K562 (cell line): ENCODE data around the gene CACNA2D2. TPM values are rescaled to one million over a fixed set of nuclear protein-coding genes. Genes with fewer than 3 reads are reported as not detected.

Source experiments
- BHLHE40 ChIP-seq: IDR thresholded peaks from 2 replicates; pipeline ENCODE4 v1.6.1; 2011; ENCODE audit warnings: low read length, improper control_type of control experiment
- CAMTA2 ChIP-seq: fragments of 250-450 bp; sonication (Bioruptor Pico); conservative IDR thresholded peaks from 2 replicates; pipeline ENCODE4 v1.5.1; 2022
- CBFB ChIP-seq: sonication (generic); formaldehyde crosslinking; IDR thresholded peaks from 2 replicates; pipeline ENCODE4 v1.4.0; 2020; ENCODE audit warnings: mild to moderate bottlenecking, missing genetic modification reagents
- CEBPG ChIP-seq, 3 experiments: fragments of 200-800 bp in 1 of 3; sonication (Bioruptor generic) in 1 of 3; sonication (generic) in 1 of 3; formaldehyde crosslinking in 1 of 3; IDR thresholded peaks in 2 of 3; conservative IDR thresholded peaks in 1 of 3; 2 replicates each; pipeline versions ENCODE4 v1.6.1 to v1.8.0; 2016 to 2022; ENCODE audit warnings: missing compliant biosample characterization in 2 of 3, missing genetic modification characterization in 2 of 3, mild to moderate bottlenecking in 1 of 3, missing genetic modification reagents in 1 of 3
- CEBPZ ChIP-seq: fragments of 150-350 bp; IDR thresholded peaks from 2 replicates; pipeline ENCODE4 v1.6.1; 2014; ENCODE audit warnings: low read depth, mild to moderate bottlenecking, low read length, borderline replicate concordance
- ETV1 ChIP-seq: fragments of 450-650 bp; conservative IDR thresholded peaks from 2 replicates; pipeline ENCODE4 v1.6.1; 2016; ENCODE audit warnings: missing genetic modification characterization, control low read depth, low read depth, missing compliant biosample characterization
- HMGXB4 ChIP-seq: sonication (generic); formaldehyde crosslinking; IDR thresholded peaks from 2 replicates; pipeline ENCODE4 v1.8.1; 2023; ENCODE audit warnings: mild to moderate bottlenecking, missing genetic modification reagents
- ID3 ChIP-seq, 2 experiments: fragments of 250-450 bp in 1 of 2; fragments of 450-650 bp in 1 of 2; sonication (Bioruptor Pico) in 1 of 2; IDR thresholded peaks; 2 replicates each; pipeline versions ENCODE4 v1.6.1 to v1.8.0; 2016 to 2021; ENCODE audit warnings: mild to moderate bottlenecking in 2 of 2, moderate library complexity in 2 of 2, missing compliant biosample characterization in 1 of 2, missing genetic modification characterization in 1 of 2
- ILF3 ChIP-seq: fragments of 450-650 bp; IDR thresholded peaks from 2 replicates; pipeline ENCODE4 v1.6.1; 2018; ENCODE audit warnings: antibody characterized with exemption, mild to moderate bottlenecking, moderate library complexity, borderline replicate concordance
- NCOA2 ChIP-seq, 2 experiments: fragments of 450-650 bp; IDR thresholded peaks; 2 replicates each; pipeline ENCODE4 v1.6.1; 2018; ENCODE audit warnings: mild to moderate bottlenecking in 2 of 2, moderate library complexity in 1 of 2; ENCODE audit not compliant: partially characterized antibody in 2 of 2
- NFIC ChIP-seq: fragments of 450-650 bp; IDR thresholded peaks from 2 replicates; pipeline ENCODE4 v1.6.1; 2017; ENCODE audit warnings: mild to moderate bottlenecking, inconsistent platforms
- PHB2 ChIP-seq: fragments of 450-650 bp; IDR thresholded peaks from 2 replicates; pipeline ENCODE4 v1.6.1; 2017; ENCODE audit warnings: low read depth
- POLR2AphosphoS5 ChIP-seq: IDR thresholded peaks from 2 replicates; pipeline ENCODE4 v1.6.1; 2011; ENCODE audit warnings: mild to moderate bottlenecking, low read depth, low read length, moderate library complexity; ENCODE audit not compliant: control insufficient read depth, insufficient read depth
- STAT5B ChIP-seq: fragments of 250-450 bp; sonication (Bioruptor Pico); IDR thresholded peaks from 2 replicates; pipeline ENCODE4 v1.8.0; 2021; ENCODE audit warnings: mild to moderate bottlenecking, inconsistent platforms
- TAF1 ChIP-seq: IDR thresholded peaks from 2 replicates; pipeline ENCODE4 v1.6.1; 2011; ENCODE audit warnings: mild to moderate bottlenecking, low read length, moderate library complexity; ENCODE audit not compliant: insufficient read depth, control insufficient read depth, severe bottlenecking; ENCODE audit errors: extremely low read depth
- TOE1 ChIP-seq, 2 experiments: fragments of 450-650 bp in 1 of 2; sonication (generic) in 1 of 2; formaldehyde crosslinking in 1 of 2; IDR thresholded peaks; 2 replicates each; pipeline versions ENCODE4 v1.7.1 to v1.8.0; 2016 to 2022; ENCODE audit warnings: borderline replicate concordance in 2 of 2, mild to moderate bottlenecking in 2 of 2, antibody characterized with exemption in 1 of 2, inconsistent platforms in 1 of 2, low read depth in 1 of 2, missing genetic modification reagents in 1 of 2, moderate library complexity in 1 of 2
- ZNF134 ChIP-seq: fragments of 250-450 bp; sonication (Bioruptor Pico); conservative IDR thresholded peaks from 2 replicates; pipeline ENCODE4 v1.4.0; 2020
- ZNF23 ChIP-seq: fragments of 250-450 bp; sonication (Bioruptor Pico); IDR thresholded peaks from 2 replicates; pipeline ENCODE4 v1.4.0; 2020; ENCODE audit warnings: mild to moderate bottlenecking
- ZNF347 ChIP-seq: fragments of 450-650 bp; formaldehyde crosslinking; IDR thresholded peaks from 2 replicates; pipeline ENCODE4 v1.4.0; 2020; ENCODE audit warnings: low read depth, mild to moderate bottlenecking, moderate library complexity
- ZNF408 ChIP-seq: fragments of 250-450 bp; sonication (Bioruptor Pico); IDR thresholded peaks from 2 replicates; pipeline ENCODE4 v1.4.0; 2020; ENCODE audit warnings: low read depth, mild to moderate bottlenecking, moderate library complexity
- polyA plus RNA-seq, 8 experiments: library from polyadenylated mRNA; depleted of rRNA in 4 of 8; stranded (reverse) in 5 of 8; unstranded in 3 of 8; fragments of >200 nt; fragmentation: Nextera tagmentation in 2 of 8; fragmentation: Illumina TruSeq in 1 of 8; extraction: Ambion mirVana in 2 of 8; extraction: Trizol in 1 of 8; gene quantifications; 2 replicates each; pipeline versions ENCODE4 v1.2.1 to v1.2.3, GENCODE V29; 2011 to 2014; ENCODE audit warnings: inconsistent platforms in 1 of 8, missing spikeins in 1 of 8
- total RNA-seq, 7 experiments: library from RNA; depleted of rRNA in 6 of 7; stranded (reverse); fragments of >200 nt in 6 of 7; fragmentation: Illumina TruSeq in 2 of 7; extraction: Trizol in 2 of 7; gene quantifications; 2 replicates each; pipeline versions ENCODE4 v1.2.1 to v1.2.3, GENCODE V29; 2011 to 2021; ENCODE audit warnings: low replicate concordance in 1 of 7

The CACNA2D2 gene
- total and polyA plus RNA-seq, 9 of the 15 experiments (the other 6 are each of a cell fraction or from before 2014, with no cell fraction given): 0.11 to 0.58 (median 0.36) TPM; not detected in 2

GRCh38 chr3:50350527-50351322 is 152.7 kb downstream of the CACNA2D2 start, which contains the start of the genes CYB561D2 and NPRL2 (continued):
- TF ChIP-seq CEBPG (CRISPR knock-in tag; IDR thresholded peaks at IDR 0.05) (no peak), CEBPG (tag; conservative IDR thresholded peaks at IDR 0.05 in 1 of 2, IDR thresholded peaks at IDR 0.05 in 1 of 2) (no peak), NCOA2 (IDR thresholded peaks at IDR 0.05; ENCODE audit: partially characterized antibody in 2 of 2) (no peak), CBFB (CRISPR knock-in tag) (peak; percentile 83; the same call in 1 of the 2 replicates), TAF1 (peak; percentile 39), STAT5B (CRISPR knock-in tag) (no peak), ID3 (CRISPR knock-in tag; IDR thresholded peaks at IDR 0.05) (no peak), ID3 (tag; IDR thresholded peaks at IDR 0.05) (no peak), ZNF347 (CRISPR knock-in tag) (no peak), POLR2AphosphoS5 (no peak), ZNF23 (CRISPR knock-in tag) (no peak), ILF3 (no peak), NFIC (no peak), PHB2 (no peak), TOE1 (IDR thresholded peaks at IDR 0.05; ENCODE audit: borderline replicate concordance) (no peak), TOE1 (CRISPR knock-in tag; IDR thresholded peaks at IDR 0.05; ENCODE audit: borderline replicate concordance, low read depth) (0 out of 2 replicates have a peak, but pooled peaks have one; percentile 51), ZNF408 (CRISPR knock-in tag) (no peak), ZNF134 (CRISPR knock-in tag) (peak; percentile 70; the same call in 1 of the 2 replicates), ETV1 (tag) (no peak; the same call in 1 of the 2 replicates), HMGXB4 (CRISPR knock-in tag) (no peak), BHLHE40 (no peak; the same call in 1 of the 2 replicates), CAMTA2 (CRISPR knock-in tag) (no peak), CEBPZ (no peak)
